ENCODE results near the gene MUC5B. TPM values are rescaled to one million over a fixed set of nuclear protein-coding genes. Genes with fewer than 3 reads are reported as not detected.

MUC5B gene
- total RNA-seq, 2 experiments from 2014 or later = not detected

DNA sequence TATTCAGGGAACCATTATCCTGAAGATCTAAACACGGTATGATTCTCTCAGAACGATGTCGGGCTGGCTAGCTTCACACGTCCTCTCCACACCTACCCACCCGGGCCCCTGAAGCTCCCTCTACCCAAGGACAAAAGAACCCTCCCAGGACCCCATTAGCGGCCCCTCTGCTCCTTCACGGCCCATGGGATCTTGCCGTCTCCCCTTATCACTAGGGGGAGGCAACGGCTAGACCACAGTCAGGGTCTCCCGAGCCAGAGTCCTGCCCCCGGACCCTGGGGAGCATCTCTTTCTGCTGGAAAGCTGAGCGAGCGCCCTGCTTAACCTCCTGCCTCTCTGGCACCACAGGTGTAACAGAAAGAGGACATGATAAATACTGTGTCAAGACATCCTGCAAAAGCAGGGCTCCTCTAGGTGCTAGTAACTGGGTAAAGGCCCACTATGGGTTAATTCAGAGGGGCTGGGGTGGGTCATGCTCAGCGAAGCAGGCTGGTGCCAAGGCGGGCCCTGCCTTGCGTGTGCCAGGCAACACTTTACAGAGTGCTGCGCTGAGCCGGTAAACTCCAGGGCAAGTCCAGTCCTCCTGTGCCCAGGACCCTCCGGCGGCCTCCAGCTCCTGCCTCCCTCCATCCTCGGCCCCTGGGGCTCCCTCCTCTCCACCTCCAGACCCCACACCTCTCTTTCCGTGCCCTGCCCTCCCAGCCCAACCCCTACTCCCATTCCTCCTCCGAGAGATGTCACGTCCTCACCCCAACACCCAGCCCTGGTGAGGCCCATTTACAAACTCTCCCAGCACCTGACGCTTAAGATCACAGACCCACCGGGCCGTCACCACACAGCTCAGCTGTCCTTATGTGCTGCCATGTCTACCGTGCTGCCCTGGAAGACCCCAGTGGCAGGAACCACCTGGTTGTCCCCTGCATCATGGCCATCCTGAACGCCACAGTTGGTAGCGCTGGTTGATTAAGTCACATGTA is 83.6 kb downstream of the MUC5B start:
- POLR2A ChIA-PET = no interaction called here
- Mint-ChIP-seq H3K36me3 (peaks cover 4% of the 10 kb centered on the region), H3K9me3 (no peaks in the 10 kb centered on the region), H3K4me1 (peaks cover 28% of the 10 kb centered on the region), H3K27ac (peak overlapping the region; percentile 54), H3K27me3 (no peaks in the 10 kb centered on the region), H3K4me3 (peak overlapping the region; percentile 53)
- DNase-seq = no peak
- ATAC-seq (ENCODE audit: low read depth) = no peak

- H3K4me3 Mint-ChIP-seq = peak overlapping the region; percentile 53
- DNase-seq = no peak
- H3K9me3 Mint-ChIP-seq = peaks cover 5% of the 10 kb centered on the region
- ATAC-seq (ENCODE audit: low read depth) = no peak
- POLR2A ChIA-PET = no interaction called here
- H3K4me1 Mint-ChIP-seq = peaks cover 29% of the 10 kb centered on the region
- peak overlapping the region; percentile 48 for H3K27ac Mint-ChIP-seq
- H3K36me3 Mint-ChIP-seq = peaks cover 5% of the 10 kb centered on the region
- peaks cover under 1% of the 10 kb centered on the region for H3K27me3 Mint-ChIP-seq
Observed at GRCh38 chr11:1307163-1307870, 84.5 kb downstream of the MUC5B start.

- H3K27ac Mint-ChIP-seq = peak overlapping the region; percentile 62
- peaks cover 5% of the 10 kb centered on the region for H3K36me3 Mint-ChIP-seq
- POLR2A ChIA-PET = interaction anchor here (1.0 kb wide), 1 partner anchor 31 kb away, joined by 5 read pairs; no protein-coding TSS in a partner anchor
- peaks cover 7% of the 10 kb centered on the region for H3K9me3 Mint-ChIP-seq
- H3K4me1 Mint-ChIP-seq = peaks cover 29% of the 10 kb centered on the region
- peaks cover 6% of the 10 kb centered on the region for H3K27me3 Mint-ChIP-seq
- DNase-seq (no peak), ATAC-seq (ENCODE audit: low read depth) (no peak)
- peak overlapping the region; percentile 61 for H3K4me3 Mint-ChIP-seq
Observed at GRCh38 chr11:1307998-1308742, 85.3 kb downstream of the MUC5B start.

- H3K4me3 Mint-ChIP-seq = peak overlapping the region; percentile 79
- POLR2A ChIA-PET = interaction anchor here (0.7 to 1.9 kb wide), 8 partner anchors 11 to 80 kb away, joined by 3 to 18 read pairs (median 6); partner anchors contain the start of gene BRSK2
- DNase-seq = no peak
- peaks cover 10% of the 10 kb centered on the region for H3K36me3 Mint-ChIP-seq
- H3K27ac Mint-ChIP-seq = peak overlapping the region; percentile 62
- peaks cover 7% of the 10 kb centered on the region for H3K27me3 Mint-ChIP-seq
- peaks cover 8% of the 10 kb centered on the region for H3K9me3 Mint-ChIP-seq
- ATAC-seq (ENCODE audit: low read depth) = peak; percentile 28
- H3K4me1 Mint-ChIP-seq = peaks cover 29% of the 10 kb centered on the region
Observed at GRCh38 chr11:1308743-1309497, 86.1 kb downstream of the MUC5B start.

DNA sequence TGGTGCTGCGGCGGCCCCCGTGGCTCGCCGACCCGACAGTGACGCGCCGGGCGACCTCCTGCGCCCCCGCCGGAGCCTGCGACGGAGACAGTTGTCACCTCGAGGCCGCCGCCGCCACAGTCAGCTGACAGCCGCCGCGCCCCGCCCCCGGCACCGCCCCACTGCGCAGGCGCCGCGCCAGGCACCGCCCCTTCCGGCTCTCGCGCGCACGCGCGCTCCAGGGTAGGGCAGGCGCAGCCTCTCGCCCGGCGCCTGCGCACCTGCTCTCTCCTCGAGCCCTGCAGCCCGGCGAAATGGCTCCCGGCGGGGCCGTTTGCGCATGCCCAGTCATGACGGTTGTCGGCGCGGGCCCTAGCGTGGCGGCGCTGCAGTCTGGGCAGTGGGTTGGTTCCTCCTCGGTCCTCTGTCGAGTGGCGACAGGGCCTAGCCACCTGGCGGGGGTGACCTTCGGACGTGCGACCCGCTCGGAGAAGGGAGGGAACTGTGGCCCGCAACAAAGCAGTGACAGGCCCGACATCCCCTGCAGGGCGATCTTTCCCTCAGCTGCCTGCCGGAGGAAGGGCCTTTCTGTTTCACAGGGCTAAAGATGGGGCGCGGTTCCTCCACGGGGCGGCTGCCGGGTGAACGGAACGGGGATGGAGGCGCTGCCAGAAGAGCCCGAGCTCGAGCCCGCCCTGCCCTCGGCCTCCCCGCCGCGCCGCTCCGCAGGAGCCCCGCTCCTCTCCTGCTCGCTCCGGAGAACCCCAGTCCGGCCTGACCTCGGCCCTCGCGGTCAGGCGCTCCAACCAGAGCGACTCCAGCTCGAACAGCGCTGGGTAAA is 86.8 kb downstream of the MUC5B start, which contains the start of gene TOLLIP:
TOLLIP (minus strand) TSS at position 135 of the 820 bp plus-strand sequence; CDS start at position 1, 134 bp downstream.
- POLR2A ChIA-PET = interaction anchor here (0.7 to 1.9 kb wide), 8 partner anchors 11 to 79 kb away, joined by 3 to 18 read pairs (median 6); partner anchors contain the start of gene BRSK2
- peaks cover 10% of the 10 kb centered on the region for H3K36me3 Mint-ChIP-seq
- peak within 1 kb of the TSS; percentile 94 for H3K27ac Mint-ChIP-seq
- H3K4me1 Mint-ChIP-seq = peaks cover 28% of the 10 kb centered on the region
- peak; percentile 92 for ATAC-seq (ENCODE audit: low read depth)
- H3K9me3 Mint-ChIP-seq = peaks cover 8% of the 10 kb centered on the region
- peak; percentile 100 for DNase-seq
- H3K4me3 Mint-ChIP-seq = peak within 1 kb of the TSS; percentile 79
- peaks cover 7% of the 10 kb centered on the region for H3K27me3 Mint-ChIP-seq

GRCh38 chr11:1310318-1310687 is 87.4 kb downstream of the MUC5B start:
- Mint-ChIP-seq H3K36me3 (peaks cover 10% of the 10 kb centered on the region), H3K9me3 (peaks cover 8% of the 10 kb centered on the region), H3K27me3 (peaks cover 12% of the 10 kb centered on the region), H3K4me1 (peaks cover 28% of the 10 kb centered on the region), H3K4me3 (peak overlapping the region; percentile 79), H3K27ac (peak overlapping the region; percentile 94)
- DNase-seq (no peak), ATAC-seq (ENCODE audit: low read depth) (no peak)
- POLR2A ChIA-PET = interaction anchor here (1.4 to 1.9 kb wide), 4 partner anchors 23 to 79 kb away, joined by 6 to 18 read pairs (median 12); partner anchors contain the start of gene BRSK2

DNA sequence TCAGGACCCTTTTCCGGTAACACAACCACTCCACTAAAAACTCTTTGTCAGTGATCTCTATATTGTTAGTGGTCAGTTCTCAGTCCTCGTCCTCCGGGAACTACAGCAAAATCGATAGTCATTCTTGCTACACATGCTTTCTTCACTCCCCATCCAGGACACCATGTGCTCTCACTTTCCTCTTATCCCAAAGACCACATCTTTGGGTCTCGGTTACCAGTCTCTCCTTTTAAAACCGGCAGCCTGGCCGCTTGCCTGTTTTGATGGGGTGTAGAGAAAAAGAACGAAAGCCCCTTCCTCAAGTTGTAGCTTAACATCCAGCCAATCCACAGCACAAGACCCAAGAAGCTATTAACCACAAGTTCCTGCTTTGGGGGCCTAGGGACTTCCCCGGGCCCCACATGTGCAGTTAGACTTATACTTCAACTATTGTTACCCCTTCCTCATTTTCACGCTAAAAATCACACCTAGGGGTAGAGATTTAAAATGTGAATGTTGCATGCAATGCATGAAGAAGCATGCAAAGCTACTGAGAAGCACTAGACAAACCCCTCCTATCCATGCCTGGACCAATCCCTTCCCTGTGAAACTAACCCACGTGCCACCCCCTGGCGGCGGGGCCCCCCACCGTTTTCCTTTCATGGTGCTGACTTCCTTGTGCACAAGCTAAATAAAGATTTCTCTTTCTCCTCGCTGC is 88.1 kb downstream of the MUC5B start:
- H3K27ac Mint-ChIP-seq = peak overlapping the region; percentile 94
- peaks cover 17% of the 10 kb centered on the region for H3K27me3 Mint-ChIP-seq
- POLR2A ChIA-PET = interaction anchor here (1.5 kb wide), 1 partner anchor 25 kb away, joined by 7 read pairs; no protein-coding TSS in a partner anchor
- peaks cover 8% of the 10 kb centered on the region for H3K9me3 Mint-ChIP-seq
- H3K4me3 Mint-ChIP-seq = peak overlapping the region; percentile 79
- ATAC-seq (ENCODE audit: low read depth) (no peak), DNase-seq (peak; percentile 67)
- H3K36me3 Mint-ChIP-seq = peaks cover 10% of the 10 kb centered on the region
- peaks cover 28% of the 10 kb centered on the region for H3K4me1 Mint-ChIP-seq

Small RNA genes within 50 kb of the gene (microRNA-seq; reads per million reads assigned to microRNA genes)
- not detected for gene MIR6744

Other genes with a start within 250 kb of the MUC5B start
- gene MUC6, start 186.3 kb upstream of the MUC5B start, total RNA-seq = not detected
- not detected for gene MUC2, start 148.2 kb upstream of the MUC5B start, total RNA-seq
- gene MUC5AC, start 65.1 kb upstream of the MUC5B start, total RNA-seq = not detected
- 10 to 100 TPM; 36.7 to 37.5 TPM for gene TOLLIP, start 86.6 kb downstream of the MUC5B start, total RNA-seq
- under 1 TPM; 0.36 to 0.37 TPM for gene BRSK2, start 166.9 kb downstream of the MUC5B start, total RNA-seq